OCI-LY3 (cell line): ENCODE results near the gene GATA3.

Experiments used
- EZH2phosphoT487 ChIP-seq: fragments of 200-600 bp; shearing (Covaris generic); IDR thresholded peaks from 2 replicates; pipeline ENCODE4 v1.6.1; 2018; ENCODE audit warnings: antibody characterized with exemption, mixed run types, low read depth
- TF ChIP-seq, protein P1 (sequence below): fragments of 200-600, 300-600 bp; sonication (generic); IDR thresholded peaks from 2 replicates; pipeline ENCODE4 v1.5.1; 2014; ENCODE audit warnings: antibody characterized with exemption, low read length, low read depth

- TF ChIP-seq, protein P1, sequence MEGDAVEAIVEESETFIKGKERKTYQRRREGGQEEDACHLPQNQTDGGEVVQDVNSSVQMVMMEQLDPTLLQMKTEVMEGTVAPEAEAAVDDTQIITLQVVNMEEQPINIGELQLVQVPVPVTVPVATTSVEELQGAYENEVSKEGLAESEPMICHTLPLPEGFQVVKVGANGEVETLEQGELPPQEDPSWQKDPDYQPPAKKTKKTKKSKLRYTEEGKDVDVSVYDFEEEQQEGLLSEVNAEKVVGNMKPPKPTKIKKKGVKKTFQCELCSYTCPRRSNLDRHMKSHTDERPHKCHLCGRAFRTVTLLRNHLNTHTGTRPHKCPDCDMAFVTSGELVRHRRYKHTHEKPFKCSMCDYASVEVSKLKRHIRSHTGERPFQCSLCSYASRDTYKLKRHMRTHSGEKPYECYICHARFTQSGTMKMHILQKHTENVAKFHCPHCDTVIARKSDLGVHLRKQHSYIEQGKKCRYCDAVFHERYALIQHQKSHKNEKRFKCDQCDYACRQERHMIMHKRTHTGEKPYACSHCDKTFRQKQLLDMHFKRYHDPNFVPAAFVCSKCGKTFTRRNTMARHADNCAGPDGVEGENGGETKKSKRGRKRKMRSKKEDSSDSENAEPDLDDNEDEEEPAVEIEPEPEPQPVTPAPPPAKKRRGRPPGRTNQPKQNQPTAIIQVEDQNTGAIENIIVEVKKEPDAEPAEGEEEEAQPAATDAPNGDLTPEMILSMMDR = no peak
- TF ChIP-seq EZH2phosphoT487 = no peak
These were observed 31.2 kb upstream of the GATA3 start for GRCh38 chr10:8023321-8023720.
